GM15510 (cell line): Measurements from ENCODE around the gene XK.

Experiments used
- POLR2A ChIP-seq: IDR thresholded peaks from 3 replicates; pipeline ENCODE4 v1.6.1; 2011; ENCODE audit warnings: borderline replicate concordance; ENCODE audit not compliant: insufficient read length; ENCODE audit errors: extremely low read depth

XK gene

DNA sequence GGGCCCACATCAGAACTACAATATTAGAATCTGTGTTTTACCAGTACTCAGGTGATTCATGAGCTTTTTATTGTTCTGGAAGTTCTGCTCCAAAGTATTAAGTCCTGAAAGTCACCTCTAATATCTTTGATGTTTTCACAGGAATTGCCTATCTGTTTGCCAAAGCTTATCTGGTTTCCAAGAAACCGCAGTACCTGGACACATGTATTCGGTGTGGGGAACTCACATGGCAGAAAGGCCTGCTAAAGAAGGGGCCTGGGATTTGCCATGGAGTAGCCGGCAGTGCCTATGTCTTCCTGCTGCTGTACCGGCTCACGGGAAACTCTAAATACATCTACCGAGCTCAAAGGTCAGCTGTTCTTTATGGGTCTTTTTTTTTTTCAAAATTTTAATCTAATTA, 18.4 kb upstream of the XK start:
- no peak for TF ChIP-seq POLR2A

DNA sequence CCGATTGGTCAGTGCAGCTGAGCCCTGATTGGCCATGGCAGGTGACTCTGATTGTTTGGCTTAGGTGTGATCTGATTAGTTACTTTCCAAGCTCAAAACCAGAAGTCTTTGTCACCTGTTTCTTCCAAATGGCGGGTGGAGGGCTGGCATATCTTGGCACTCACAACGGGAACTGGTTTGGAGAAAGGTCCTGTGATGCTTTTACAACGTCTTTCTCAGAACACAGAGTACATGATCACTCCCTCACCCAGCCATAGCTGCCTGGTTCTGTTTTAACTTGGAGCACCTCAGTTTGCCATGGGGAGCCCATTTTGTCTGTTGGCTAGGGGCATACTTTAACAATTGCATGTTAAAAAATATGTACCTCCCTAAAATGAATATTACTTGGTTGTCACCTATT, 13.0 kb upstream of the XK start:
- no peak for TF ChIP-seq POLR2A

DNA sequence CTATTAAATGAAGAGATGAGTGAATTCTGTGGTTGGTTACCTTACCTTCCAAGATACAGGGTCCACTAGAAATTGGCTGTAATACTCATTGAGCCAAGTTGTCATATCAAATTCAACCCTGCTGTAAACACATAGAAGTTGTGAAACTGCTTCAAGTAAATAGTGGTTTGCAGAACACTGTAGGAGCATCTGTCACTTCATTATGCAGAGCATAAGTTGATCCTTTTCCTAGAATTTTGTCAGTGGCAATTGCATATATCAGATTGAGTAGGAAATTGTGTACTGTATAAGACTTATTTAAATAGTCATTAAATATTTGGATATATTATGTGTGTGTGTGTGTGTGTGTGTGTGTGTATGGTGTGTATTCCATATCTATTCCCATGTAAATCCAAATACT, 8.8 kb upstream of the XK start:
- TF ChIP-seq POLR2A = no peak

DNA sequence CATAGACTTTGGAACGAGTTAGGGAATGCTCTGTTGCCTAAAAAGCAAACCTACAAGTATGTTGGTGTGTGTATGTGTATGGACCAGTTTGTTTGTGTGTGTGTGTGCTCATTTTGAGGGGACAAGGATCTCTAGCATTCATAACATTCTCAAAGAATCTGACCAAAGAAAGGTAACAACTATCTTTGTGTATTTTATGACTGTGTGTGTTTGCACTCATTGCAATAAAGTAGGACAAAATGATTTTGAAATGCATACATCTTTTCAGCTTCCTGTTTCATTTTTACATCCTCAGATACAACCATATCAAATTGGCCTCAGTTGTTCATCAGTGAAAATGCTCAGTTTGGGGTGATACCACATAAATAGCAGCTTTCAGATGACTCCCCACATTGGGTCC, 8.3 kb upstream of the XK start:
- TF ChIP-seq POLR2A = no peak

DNA sequence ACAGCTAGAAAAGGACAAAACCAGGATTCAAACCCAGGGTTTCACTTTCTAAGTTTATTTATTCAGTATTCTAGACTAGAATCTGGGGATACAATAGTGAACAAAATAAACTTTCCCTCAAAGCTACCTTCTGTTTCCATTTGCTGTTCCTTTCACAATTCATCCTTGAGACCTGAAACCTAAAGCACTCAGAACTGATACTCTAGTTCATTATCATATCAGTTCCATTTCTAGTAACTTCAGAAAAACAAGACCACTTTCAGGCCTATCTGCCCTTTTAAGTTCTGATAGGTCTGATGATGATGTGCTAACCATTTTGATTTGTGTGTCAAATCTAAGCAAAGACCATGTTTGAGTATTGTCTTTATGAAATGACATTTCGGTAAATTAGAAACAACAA, 7.8 kb upstream of the XK start:
- no peak for TF ChIP-seq POLR2A

DNA sequence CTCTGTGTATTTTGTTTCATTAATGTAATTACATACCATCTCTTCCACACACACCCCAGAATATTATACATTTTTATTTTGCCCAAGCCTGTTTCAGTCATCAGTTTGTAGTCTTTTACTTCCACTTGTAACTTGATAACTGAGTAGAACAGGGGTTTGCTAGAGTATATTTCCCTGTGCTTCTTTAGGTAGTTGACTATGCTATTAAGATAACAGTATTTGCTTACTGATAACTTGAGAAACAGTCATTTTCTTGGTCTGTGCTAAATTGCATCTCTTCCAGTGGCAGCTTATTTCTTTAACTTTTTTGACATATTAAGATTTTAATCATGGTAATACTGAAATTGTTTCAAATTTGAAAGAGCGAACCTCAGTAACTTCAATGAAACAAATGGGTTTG, 7.0 kb upstream of the XK start:
- TF ChIP-seq POLR2A = no peak

DNA sequence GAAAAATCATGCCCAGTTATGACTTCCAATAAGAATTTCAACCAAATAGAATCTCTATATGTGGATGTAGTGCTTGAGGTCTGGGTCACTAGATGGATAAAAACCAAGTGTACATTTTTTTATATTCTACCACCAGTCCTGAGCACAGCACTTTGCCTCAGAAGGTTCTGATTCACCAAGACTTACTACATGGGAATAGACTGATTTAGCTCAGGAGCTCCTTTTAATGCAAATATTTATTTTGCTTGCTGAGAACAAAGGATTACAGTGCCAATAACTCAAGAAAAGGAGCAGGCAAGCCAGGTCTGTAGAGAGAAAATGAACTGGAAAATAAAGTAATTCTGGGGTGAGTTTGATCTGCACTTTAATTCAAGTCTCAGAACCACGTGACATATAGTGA, 6.4 kb upstream of the XK start:
- TF ChIP-seq POLR2A = no peak

DNA sequence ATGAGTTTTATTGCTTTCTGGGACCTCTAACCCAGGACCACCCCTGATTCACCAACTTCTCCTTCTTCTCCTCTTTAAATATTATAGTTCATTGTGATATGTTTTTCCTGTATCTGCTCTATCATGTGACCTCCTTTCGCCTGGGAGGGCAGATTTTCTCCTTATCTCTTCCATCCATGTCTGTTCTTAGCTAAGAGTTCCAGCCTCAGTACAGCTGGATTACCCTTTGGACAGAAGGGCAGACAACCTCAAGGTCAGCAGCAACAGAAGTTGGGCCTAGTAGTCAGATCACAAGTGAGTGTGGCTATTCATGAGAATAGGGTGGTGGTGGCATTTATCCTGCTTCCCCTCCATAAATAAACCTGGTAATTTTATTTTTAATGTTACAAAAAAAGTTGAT, 5.7 kb upstream of the XK start:
- no peak for TF ChIP-seq POLR2A

DNA sequence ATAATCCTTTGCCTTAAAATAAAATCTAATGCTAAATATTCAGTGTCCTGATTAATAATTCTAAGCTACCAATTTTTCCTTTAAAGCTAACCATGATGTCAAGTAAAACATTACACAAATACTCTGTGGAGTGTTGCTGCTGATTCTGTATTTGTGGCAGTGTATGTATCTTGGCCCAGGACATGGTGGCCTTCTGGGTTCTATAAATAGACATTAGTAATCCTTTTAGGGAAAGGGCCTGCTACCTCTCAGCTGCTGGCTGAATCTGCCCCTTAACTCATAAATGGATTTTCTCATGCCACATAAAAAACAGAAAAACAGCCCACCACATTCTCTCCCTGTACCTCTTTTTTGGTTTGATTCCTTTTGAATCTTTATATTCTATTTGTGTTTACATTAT, 1.2 kb upstream of the XK start:
- TF ChIP-seq POLR2A = no peak

DNA sequence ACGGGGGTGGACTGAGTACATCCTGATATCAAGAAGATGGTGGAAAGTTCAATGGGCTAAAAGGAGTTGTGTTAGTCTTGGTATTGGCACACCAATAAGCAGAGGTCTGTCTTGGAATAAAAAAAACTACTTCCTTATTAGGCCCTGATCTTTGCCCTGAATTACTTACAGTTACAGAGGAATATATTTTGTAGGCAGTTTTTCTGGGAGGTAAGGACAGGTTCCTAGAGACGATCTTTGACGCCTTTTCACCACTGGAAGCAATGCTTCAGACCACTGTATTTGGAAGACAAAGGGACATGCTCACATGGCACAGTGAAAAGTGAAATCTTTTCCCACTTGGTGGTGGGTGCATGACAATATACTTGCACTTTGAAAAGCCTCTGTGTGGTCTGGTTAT, 618 bp upstream of the XK start:
- no peak for TF ChIP-seq POLR2A

DNA sequence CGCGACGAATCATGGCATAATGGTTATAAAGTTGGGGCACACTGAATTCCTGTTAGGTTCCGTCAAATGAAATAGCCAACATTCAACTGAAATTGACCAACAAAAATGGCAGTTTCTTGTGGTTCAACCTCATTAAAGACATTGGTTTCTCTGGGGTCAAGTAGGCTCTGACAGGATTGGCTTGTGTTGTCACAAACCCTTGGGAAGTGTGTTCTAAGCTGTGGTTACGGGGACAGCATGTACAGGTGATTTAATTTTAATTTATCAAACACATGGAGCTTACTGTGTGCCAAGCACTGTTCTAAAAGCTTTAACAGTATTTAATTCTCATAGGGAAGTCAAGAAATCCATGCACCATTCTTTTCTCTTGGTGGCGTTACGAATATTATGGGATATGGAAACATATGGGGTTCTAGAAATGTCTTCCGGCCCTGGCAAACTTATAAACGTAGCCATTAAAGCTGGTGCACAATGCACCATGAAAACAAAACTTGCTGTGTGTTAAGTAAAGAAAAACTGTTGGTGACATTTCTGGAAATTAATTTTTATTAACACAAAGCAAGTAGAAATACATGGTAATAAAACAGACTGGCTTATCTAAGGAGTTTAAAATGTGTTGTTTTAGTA, 891 bp downstream of the XK start:
- no peak for TF ChIP-seq POLR2A

DNA sequence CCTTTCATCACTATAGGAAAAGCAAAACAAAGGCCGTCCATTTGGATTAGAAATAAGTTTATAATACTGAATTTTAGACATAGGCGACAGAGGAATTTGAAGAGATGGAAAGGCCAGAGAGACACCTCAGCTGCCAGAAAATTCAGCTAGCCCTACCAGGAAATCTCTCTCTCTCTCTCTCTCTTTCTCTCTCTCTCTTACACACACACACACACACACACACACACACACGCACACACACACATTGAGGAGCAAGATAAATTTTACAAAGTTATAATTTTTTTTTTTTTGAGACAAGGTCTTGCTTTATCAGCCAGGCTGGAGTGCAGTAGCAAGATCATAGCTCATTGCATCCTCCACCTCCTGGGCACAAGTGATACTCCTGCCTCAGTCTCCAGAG, 1.4 kb downstream of the XK start:
- TF ChIP-seq POLR2A = no peak

DNA sequence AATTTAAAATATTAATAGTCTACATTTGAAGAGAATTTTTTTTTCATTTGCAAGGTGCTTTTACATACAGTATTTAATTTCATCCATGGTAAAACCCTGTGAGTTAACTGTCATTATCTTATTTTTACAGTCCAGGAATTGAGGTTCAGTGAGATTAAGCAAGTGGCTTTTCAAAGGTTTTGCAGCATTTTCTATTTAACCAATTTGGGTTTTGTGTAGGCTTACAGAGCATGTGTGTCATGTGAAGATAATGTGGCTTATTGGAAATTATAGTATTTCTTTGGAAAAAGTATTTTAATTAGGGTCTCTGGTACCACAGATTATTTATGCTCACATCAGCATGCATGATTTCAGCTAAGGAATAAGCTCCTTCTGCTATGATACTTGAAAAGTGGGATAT, 4.5 kb downstream of the XK start:
- TF ChIP-seq POLR2A = no peak

DNA sequence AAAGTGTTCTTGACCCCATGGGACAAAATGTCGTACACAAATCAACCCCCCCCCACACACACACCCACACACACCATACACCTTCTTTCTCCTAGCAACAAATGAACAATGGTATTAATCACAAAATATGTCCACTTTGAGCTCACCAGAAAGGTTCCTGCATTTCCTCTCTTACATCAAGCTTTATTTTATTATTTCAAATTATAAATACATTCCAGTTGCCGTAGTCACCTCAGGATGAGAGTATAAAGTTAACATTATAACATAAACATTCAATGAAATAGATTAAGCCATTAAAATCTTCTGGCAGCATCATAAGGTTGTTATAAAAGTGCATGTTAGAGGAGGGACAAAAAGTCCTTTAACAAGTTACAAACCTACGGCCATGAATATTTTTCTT, 7.3 kb downstream of the XK start:
- no peak for TF ChIP-seq POLR2A

DNA sequence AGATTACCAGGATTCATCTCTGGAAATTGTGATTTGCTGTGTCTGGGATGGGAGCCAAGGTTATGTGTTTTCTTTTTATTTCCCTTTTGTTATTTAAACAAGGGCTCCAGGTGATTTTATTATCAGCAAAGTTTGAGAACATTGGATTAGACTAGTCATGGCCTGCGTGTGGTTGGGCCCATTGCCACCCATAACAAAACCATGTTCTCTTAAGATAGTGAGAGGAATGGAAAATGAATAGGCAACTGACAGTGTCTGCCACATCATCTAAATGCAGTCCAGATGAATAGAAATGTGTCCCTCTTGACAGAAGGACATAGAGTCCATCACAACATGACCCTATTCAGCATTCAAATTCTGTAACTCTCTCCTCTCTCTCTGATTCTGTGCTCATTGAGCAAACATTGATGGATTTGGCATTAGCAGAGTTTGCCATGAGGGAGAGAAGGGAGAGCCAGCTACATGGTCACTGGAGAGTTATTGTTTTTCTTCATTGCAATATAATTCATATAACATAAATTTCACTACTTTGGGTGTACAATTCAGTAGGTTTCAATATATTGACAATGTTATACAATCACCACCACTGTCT, 11.7 kb downstream of the XK start:
- no peak for TF ChIP-seq POLR2A

DNA sequence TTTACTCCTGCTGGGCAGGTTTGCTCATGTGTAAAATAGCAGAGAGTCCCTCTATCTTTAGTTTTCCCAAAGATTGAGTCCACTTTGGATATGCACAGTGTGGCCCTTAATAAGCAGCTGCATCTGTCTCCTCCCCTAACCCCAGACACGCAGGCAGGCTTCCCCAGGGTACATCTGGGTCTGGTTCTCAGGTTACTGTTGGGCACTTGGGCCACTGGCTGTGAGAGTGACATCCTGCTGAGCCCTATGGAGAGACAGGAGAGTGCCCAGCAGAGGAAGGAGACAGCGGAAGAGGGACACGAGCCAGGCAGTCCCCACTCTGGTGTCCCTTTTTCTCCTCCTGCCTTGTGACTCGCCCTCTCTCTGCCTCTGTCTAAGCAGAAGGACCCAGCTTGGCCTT, 16.0 kb downstream of the XK start:
- no peak for TF ChIP-seq POLR2A

DNA sequence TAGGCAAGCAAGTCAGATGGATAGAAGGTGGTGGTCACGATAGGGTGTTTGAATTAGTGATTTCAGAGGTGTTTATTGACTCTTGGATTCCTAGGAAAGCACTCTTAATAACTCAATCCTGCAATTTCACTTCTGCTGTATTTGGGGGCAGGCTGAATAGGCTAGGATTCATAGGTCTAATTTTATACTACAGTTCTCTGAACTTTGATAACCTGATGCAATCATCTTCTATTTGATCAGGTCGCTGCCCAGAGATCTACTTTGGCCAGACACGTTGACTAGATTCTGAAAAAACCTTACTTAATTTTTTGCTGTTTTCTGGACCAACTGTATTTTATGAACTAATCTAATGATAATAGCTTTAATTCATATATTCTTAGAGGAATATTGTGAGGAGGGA, 26.4 kb downstream of the XK start:
- TF ChIP-seq POLR2A = no peak
